ENCODE results near the gene CDH4.
"Not testable (repeated sequence)": the region's sequence is repeated elsewhere in the genome, so short reads cannot be mapped to it uniquely, and the experiment has no call there.

The CDH4 gene

GRCh38 chr20:61405007-61405406 lies 152.9 kb downstream of the CDH4 start:
- no CpG with 5 or more reads among the region's 14 CpGs for WGBS (ENCODE audit: extremely low coverage, insufficient coverage, insufficient read length)
- no peak overlapping the region for H3K27ac ChIP-seq (ENCODE audit: low read depth, low read length)

DNA sequence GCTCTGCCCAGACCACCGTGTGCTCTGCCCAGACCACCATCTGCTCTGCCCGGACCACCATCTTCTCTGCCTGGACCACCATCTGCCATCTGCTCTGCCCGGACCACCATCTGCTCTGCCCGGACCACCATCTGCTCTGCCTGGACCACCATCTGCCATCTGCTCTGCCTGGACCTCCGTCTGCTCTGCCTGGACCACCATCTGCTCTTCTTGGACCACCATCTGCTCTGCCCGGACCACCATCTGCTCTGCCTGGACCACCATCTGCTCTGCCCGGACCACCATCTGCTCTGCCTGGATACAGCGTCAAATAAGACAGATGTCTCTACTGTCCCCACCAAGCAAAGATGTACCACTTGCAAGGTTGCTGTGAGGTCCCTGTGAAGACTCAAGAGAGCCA lies 154.7 kb downstream of the CDH4 start:
- H4K91ac ChIP-seq (ENCODE audit: low read depth, low read length); H2BK5ac ChIP-seq (ENCODE audit: low read depth, low read length, poor library complexity): not testable (repeated sequence)
- WGBS (ENCODE audit: extremely low coverage, insufficient coverage, insufficient read length): no CpG with 5 or more reads among the region's 8 CpGs

More at GRCh38 chr20:61405007-61405406, 152.9 kb downstream of the CDH4 start:
- no peak overlapping the region for H2BK12ac ChIP-seq (ENCODE audit: low read length)
- no peaks in the 10 kb centered on the region for H3K4me1 ChIP-seq (ENCODE audit: control insufficient read depth in 1 of 2, insufficient read depth in 2 of 2, low read length in 2 of 2)
- H3K79me1 ChIP-seq (ENCODE audit: low read length): no peaks in the 10 kb centered on the region
- H3K4ac ChIP-seq (ENCODE audit: low read depth, low read length): no peak overlapping the region
- no peaks in the 10 kb centered on the region for H3K79me2 ChIP-seq (ENCODE audit: control insufficient read depth, insufficient read depth, low read length, poor library complexity)
- H2BK120ac ChIP-seq (ENCODE audit: insufficient read depth, low read length, poor library complexity): no peak overlapping the region
- H3K14ac ChIP-seq (ENCODE audit: low read length): no peak overlapping the region
- H2BK5ac ChIP-seq (ENCODE audit: low read depth, low read length, poor library complexity): no peak overlapping the region
- no peak overlapping the region for H3K4me3 ChIP-seq (ENCODE audit: low read depth, low read length)
- H3K18ac ChIP-seq (ENCODE audit: low read length): no peak overlapping the region
- H3K9me3 ChIP-seq (ENCODE audit: insufficient read depth, low read depth, low read length): peaks cover 4% of the 10 kb centered on the region
- H4K91ac ChIP-seq (ENCODE audit: low read depth, low read length): no peak overlapping the region
- no peak overlapping the region for H4K8ac ChIP-seq (ENCODE audit: low read depth, low read length)
- no peak overlapping the region for H2AFZ ChIP-seq (ENCODE audit: insufficient read depth, low read length, poor library complexity)
- H3K23ac ChIP-seq (ENCODE audit: low read length): no peak overlapping the region
- H3K4me2 ChIP-seq (ENCODE audit: low read length): no peak overlapping the region
- no peak overlapping the region for H2AK5ac ChIP-seq (ENCODE audit: low read length)
- H4K12ac ChIP-seq (ENCODE audit: low read depth, low read length): no peak overlapping the region
- H3K36me3 ChIP-seq (ENCODE audit: control insufficient read depth in 1 of 2, insufficient read depth in 2 of 2, low read length in 2 of 2): no peaks in the 10 kb centered on the region
- H3K9ac ChIP-seq (ENCODE audit: low read length): no peak overlapping the region
- DNase-seq: no peak
- H3K27me3 ChIP-seq (ENCODE audit: insufficient read depth, low read length): no peaks in the 10 kb centered on the region

DNA sequence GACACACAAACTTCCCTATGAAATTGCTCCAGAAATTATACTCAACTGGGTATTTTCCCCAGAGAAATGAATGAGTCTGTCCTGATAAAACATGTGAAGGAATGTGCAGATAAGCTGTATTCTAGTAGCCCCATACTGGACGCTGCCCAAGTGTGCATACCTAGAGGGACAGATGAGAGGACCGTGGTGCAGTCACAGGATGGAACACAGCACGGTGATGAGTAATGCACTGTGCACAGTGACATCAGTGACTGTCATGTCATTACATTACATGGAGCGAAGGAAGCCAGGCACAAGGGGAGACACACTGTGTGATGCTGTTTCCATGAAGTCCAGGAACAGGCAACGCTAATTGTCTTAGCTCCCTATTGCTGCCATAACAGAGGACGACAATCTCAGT lies 155.5 kb downstream of the CDH4 start:
- WGBS (ENCODE audit: extremely low coverage, insufficient coverage, insufficient read length): no CpG with 5 or more reads among the region's 6 CpGs
- no peak overlapping the region for H2AK5ac ChIP-seq (ENCODE audit: low read length)

More for the DNA sequence above, 154.7 kb downstream of the CDH4 start:
- H3K27me3 ChIP-seq (ENCODE audit: insufficient read depth, low read length); H3K18ac ChIP-seq (ENCODE audit: low read length); H3K9me3 ChIP-seq (ENCODE audit: insufficient read depth, low read depth, low read length); H3K4ac ChIP-seq (ENCODE audit: low read depth, low read length); H3K23ac ChIP-seq (ENCODE audit: low read length); H3K36me3 ChIP-seq (ENCODE audit: control insufficient read depth in 1 of 2, insufficient read depth in 2 of 2, low read length in 2 of 2); H3K27ac ChIP-seq (ENCODE audit: low read depth, low read length); H4K12ac ChIP-seq (ENCODE audit: low read depth, low read length); H3K4me3 ChIP-seq (ENCODE audit: low read depth, low read length); H3K79me1 ChIP-seq (ENCODE audit: low read length); H2AFZ ChIP-seq (ENCODE audit: insufficient read depth, low read length, poor library complexity); H2BK12ac ChIP-seq (ENCODE audit: low read length); H2BK120ac ChIP-seq (ENCODE audit: insufficient read depth, low read length, poor library complexity); H3K4me1 ChIP-seq (ENCODE audit: control insufficient read depth in 1 of 2, insufficient read depth in 2 of 2, low read length in 2 of 2); H3K79me2 ChIP-seq (ENCODE audit: control insufficient read depth, insufficient read depth, low read length, poor library complexity); H3K14ac ChIP-seq (ENCODE audit: low read length); H3K9ac ChIP-seq (ENCODE audit: low read length); H3K4me2 ChIP-seq (ENCODE audit: low read length); DNase-seq; H2AK5ac ChIP-seq (ENCODE audit: low read length); H4K8ac ChIP-seq (ENCODE audit: low read depth, low read length): not testable (repeated sequence)

GRCh38 chr20:61408951-61409740 lies 157.1 kb downstream of the CDH4 start:
- H3K9me3 ChIP-seq (ENCODE audit: insufficient read depth, low read depth, low read length): peaks cover 10% of the 10 kb centered on the region
- H3K79me1 ChIP-seq (ENCODE audit: low read length): no peaks in the 10 kb centered on the region
- H3K36me3 ChIP-seq (ENCODE audit: control insufficient read depth in 1 of 2, insufficient read depth in 2 of 2, low read length in 2 of 2): no peaks in the 10 kb centered on the region
- H3K14ac ChIP-seq (ENCODE audit: low read length): no peak overlapping the region
- H3K79me2 ChIP-seq (ENCODE audit: control insufficient read depth, insufficient read depth, low read length, poor library complexity): no peaks in the 10 kb centered on the region
- WGBS (ENCODE audit: extremely low coverage, insufficient coverage, insufficient read length): no CpG with 5 or more reads among the region's 20 CpGs
- no peak overlapping the region for H2BK120ac ChIP-seq (ENCODE audit: insufficient read depth, low read length, poor library complexity)
- no peak for DNase-seq
- H4K8ac ChIP-seq (ENCODE audit: low read depth, low read length): no peak overlapping the region
- no peak overlapping the region for H3K18ac ChIP-seq (ENCODE audit: low read length)
- H4K12ac ChIP-seq (ENCODE audit: low read depth, low read length): no peak overlapping the region
- H3K27me3 ChIP-seq (ENCODE audit: insufficient read depth, low read length): no peaks in the 10 kb centered on the region
- H3K4me2 ChIP-seq (ENCODE audit: low read length): no peak overlapping the region
- no peak overlapping the region for H2BK12ac ChIP-seq (ENCODE audit: low read length)
- H3K4me3 ChIP-seq (ENCODE audit: low read depth, low read length): no peak overlapping the region
- H3K23ac ChIP-seq (ENCODE audit: low read length): no peak overlapping the region
- no peak overlapping the region for H2BK5ac ChIP-seq (ENCODE audit: low read depth, low read length, poor library complexity)
- no peak overlapping the region for H4K91ac ChIP-seq (ENCODE audit: low read depth, low read length)
- H2AFZ ChIP-seq (ENCODE audit: insufficient read depth, low read length, poor library complexity): no peak overlapping the region
- H3K27ac ChIP-seq (ENCODE audit: low read depth, low read length): no peak overlapping the region
- no peak overlapping the region for H3K9ac ChIP-seq (ENCODE audit: low read length)
- H3K4me1 ChIP-seq (ENCODE audit: control insufficient read depth in 1 of 2, insufficient read depth in 2 of 2, low read length in 2 of 2): no peaks in the 10 kb centered on the region
- H3K4ac ChIP-seq (ENCODE audit: low read depth, low read length): no peak overlapping the region
- H2AK5ac ChIP-seq (ENCODE audit: low read length): no peak overlapping the region

More for the DNA sequence above, 155.5 kb downstream of the CDH4 start:
- H3K27ac ChIP-seq (ENCODE audit: low read depth, low read length): no peak overlapping the region
- no peak overlapping the region for H3K23ac ChIP-seq (ENCODE audit: low read length)
- no peak overlapping the region for H4K12ac ChIP-seq (ENCODE audit: low read depth, low read length)
- H3K14ac ChIP-seq (ENCODE audit: low read length): no peak overlapping the region
- no peak overlapping the region for H2BK5ac ChIP-seq (ENCODE audit: low read depth, low read length, poor library complexity)
- no peaks in the 10 kb centered on the region for H3K4me1 ChIP-seq (ENCODE audit: control insufficient read depth in 1 of 2, insufficient read depth in 2 of 2, low read length in 2 of 2)
- H2AFZ ChIP-seq (ENCODE audit: insufficient read depth, low read length, poor library complexity): no peak overlapping the region
- no peak overlapping the region for H4K91ac ChIP-seq (ENCODE audit: low read depth, low read length)
- H3K4me3 ChIP-seq (ENCODE audit: low read depth, low read length): no peak overlapping the region
- no peak overlapping the region for H3K4ac ChIP-seq (ENCODE audit: low read depth, low read length)
- no peaks in the 10 kb centered on the region for H3K27me3 ChIP-seq (ENCODE audit: insufficient read depth, low read length)
- H3K18ac ChIP-seq (ENCODE audit: low read length): no peak overlapping the region
- no peak overlapping the region for H3K9ac ChIP-seq (ENCODE audit: low read length)
- H2BK12ac ChIP-seq (ENCODE audit: low read length): no peak overlapping the region
- H3K79me1 ChIP-seq (ENCODE audit: low read length): no peaks in the 10 kb centered on the region
- H2BK120ac ChIP-seq (ENCODE audit: insufficient read depth, low read length, poor library complexity): no peak overlapping the region
- H3K9me3 ChIP-seq (ENCODE audit: insufficient read depth, low read depth, low read length): peaks cover 3% of the 10 kb centered on the region
- H3K79me2 ChIP-seq (ENCODE audit: control insufficient read depth, insufficient read depth, low read length, poor library complexity): no peaks in the 10 kb centered on the region
- DNase-seq: no peak
- no peaks in the 10 kb centered on the region for H3K36me3 ChIP-seq (ENCODE audit: control insufficient read depth in 1 of 2, insufficient read depth in 2 of 2, low read length in 2 of 2)
- no peak overlapping the region for H3K4me2 ChIP-seq (ENCODE audit: low read length)
- no peak overlapping the region for H4K8ac ChIP-seq (ENCODE audit: low read depth, low read length)
